Cortex of kidney (tissue), 1 donor: Measurements from ENCODE around the gene OR4C45.
"Not testable (repeated sequence)": the region's sequence is repeated elsewhere in the genome, so short reads cannot be mapped to it uniquely, and the experiment has no call there.

Experiments
- DNase-seq: peaks from one replicate; lab custom pipeline; 2025; lab: John Stamatoyannopoulos, UW

The OR4C45 gene

DNA sequence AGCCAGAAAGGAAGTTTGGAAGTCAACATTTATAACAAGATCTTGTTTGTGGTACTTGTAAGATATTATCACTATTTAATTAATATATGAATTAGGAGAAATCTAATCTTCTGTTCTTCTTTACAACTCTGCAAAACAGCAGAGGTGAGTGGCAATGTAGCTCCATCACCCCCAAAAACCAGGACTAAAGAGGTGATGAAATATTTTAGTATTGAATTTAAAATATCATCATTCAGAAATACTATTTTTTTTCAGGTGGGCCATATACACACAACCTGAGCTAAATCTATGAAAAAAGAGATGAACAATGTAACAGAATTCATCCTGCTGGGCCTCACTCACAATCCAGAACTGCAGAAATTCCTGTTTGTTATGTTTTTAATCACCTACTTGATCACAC, at the start of gene OR4C45:
TSS of gene OR4C45 (plus strand) at position 301 of the 400 bp plus-strand sequence.
- DNase-seq = no peak

DNA sequence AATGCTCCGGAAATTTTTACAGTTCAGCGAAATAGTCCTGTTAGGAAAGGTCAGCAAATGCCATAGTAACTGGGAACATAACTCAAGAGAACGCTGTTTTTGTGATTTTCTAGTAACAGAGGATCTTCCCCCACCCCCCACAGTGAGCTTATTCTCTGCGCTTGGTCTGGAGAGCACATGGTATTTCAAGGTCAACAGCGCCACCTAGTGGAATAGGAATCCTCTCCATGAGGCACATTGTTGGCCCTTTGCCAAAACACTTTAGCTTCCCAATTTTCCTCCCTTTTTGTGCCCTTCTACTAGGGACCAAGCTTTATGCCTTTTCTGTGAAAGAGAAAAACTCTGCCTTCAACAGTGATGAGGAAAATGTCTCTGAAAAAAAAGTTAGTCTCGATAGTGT, 37.1 kb upstream of the OR4C45 start:
- DNase-seq = no peak

DNA sequence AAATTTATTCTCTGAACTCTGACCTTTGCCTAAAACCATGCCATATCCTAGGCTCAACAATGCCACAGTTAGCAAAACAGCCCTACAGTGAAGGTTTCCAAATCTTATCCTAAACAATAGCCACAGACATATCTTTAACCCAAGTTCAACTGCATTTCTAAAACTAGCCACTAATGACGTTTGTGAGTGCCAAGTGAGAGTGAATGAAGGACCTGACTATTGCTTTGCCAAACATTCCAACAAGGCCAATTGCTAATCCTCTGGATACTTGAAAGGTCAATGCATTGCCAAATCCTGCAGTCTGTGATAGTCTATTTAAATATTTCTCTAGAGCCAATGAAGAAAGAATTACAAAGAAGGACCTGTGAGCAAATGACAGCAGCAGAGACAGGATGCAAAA, 2.5 kb upstream of the OR4C45 start:
- no peak for DNase-seq

DNA sequence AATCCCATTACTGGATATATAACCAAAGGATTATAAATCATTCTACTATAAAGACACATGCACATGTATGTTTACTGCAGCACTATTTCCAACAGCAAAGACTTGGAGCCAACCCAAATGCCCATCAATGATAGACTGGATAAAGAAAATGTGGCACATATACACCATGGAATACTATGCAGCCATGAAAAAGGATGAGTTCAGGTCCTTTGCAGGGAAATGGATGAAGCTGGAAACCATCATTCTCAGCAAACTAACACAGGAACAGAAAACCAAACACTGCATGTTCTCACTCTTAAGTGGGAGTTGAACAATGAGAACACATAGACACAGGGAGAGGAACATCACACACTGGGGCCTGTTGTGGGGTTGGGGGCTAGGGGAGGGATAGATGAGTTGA, 3.6 kb downstream of the OR4C45 start:
- not testable (repeated sequence) for DNase-seq

DNA sequence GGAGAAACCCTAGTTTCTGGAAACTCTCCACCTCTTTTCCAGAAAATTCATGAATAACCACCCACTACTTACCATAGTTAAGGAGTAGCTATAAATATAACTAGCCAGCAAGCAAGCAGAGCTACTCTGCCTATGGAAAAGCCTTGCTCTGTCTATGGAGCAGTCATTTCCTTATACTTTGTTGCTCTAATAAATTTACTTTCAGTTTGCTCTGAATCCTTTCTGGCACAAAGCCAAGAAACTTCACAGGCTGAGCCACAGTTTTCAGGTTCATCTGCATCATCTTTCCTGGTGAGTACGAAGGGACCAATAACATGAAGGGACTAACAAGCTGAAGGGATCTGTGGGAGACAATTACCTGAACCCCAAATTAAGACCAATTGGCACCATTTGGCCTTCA, 4.6 kb downstream of the OR4C45 start:
- no peak for DNase-seq

DNA sequence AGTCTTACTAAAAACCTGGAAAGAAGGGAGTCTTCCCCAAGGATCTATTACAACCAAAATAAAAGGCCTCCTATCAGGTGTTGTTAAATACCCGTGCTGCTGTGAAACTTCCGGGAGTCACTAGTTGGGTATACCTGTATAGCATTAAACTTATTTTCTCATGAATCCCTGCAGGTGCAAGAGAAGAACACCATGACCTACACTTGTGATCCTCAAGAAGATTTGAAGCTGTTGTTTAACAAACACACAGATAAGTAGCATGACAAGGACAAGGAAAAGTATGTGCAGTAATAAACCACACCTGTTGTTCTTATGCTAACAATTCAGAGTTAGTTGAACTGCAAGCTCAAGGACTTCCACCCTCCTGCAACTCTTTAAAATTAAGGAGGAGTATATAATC, 12.0 kb downstream of the OR4C45 start:
- DNase-seq = no peak

DNA sequence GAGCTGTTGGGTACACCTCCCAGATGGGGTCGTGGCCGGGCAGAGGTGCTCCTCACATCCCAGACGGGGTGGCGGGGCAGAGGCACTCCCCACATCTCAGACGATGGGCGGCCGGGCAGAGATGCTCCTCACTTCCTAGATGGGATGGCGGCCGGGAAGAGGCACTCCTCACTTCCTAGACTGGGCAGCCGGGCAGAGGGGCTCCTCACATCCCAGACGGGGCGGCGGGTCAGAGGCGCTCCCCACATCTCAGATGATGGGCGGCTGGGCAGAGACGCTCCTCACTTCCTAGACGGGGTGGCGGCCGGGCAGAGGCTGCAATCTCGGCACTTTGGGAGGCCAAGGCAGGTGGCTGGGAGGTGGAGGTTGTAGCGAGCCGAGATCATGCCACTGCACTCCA, 30.4 kb downstream of the OR4C45 start:
- not testable (repeated sequence) for DNase-seq

DNA sequence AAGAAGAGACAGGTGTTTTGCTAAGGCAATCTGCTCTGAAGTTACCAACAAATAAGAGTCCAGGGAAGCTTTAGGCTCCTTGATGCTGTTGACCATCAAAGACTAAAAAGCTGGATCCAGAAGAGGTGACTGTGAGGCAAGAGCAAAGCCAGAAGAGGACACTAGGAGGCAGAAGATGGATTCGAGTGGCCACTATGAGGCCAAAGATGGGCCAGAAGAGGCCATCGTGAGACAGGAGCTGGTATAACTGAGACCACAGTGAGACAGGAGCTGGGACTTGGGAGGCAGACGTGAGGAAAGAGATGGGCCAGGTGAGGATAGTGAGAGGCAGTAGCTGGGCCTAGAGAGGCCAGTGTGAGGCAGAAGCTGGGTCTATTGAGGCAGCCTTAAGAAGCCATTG, 37.7 kb downstream of the OR4C45 start:
- DNase-seq = no peak

DNA sequence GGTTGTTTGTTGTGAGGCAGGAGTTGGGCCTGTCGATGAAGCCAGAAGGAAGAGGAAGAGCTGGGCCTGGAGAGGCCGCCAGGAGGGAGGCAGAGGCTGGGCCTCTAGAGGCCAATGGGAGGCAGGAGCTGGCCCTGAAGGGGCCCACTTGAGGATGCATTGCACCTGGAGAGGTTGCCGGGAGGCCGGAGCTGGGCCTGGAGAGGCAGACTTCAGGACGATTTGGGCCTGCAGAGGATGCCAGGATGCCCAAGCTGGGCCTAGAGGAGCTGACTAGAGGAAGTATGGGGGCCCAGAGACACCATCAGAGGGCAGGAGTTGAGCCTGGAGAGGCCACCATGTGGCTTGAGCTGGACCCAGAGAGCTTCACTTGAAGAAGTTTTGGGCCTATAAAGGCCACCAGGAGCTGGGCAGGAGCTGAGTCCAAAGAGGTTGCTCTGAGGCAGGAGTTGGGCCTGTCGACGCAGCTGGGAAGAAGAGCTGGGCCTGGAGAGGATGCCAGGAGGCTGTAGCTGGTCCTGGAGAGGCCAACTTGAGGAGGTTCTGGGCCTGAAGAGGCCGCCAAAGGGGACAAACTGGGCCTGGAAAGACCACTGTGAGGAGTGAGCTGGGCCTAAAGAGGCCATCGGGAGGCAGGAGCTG, 39.0 kb downstream of the OR4C45 start:
- DNase-seq = no peak

DNA sequence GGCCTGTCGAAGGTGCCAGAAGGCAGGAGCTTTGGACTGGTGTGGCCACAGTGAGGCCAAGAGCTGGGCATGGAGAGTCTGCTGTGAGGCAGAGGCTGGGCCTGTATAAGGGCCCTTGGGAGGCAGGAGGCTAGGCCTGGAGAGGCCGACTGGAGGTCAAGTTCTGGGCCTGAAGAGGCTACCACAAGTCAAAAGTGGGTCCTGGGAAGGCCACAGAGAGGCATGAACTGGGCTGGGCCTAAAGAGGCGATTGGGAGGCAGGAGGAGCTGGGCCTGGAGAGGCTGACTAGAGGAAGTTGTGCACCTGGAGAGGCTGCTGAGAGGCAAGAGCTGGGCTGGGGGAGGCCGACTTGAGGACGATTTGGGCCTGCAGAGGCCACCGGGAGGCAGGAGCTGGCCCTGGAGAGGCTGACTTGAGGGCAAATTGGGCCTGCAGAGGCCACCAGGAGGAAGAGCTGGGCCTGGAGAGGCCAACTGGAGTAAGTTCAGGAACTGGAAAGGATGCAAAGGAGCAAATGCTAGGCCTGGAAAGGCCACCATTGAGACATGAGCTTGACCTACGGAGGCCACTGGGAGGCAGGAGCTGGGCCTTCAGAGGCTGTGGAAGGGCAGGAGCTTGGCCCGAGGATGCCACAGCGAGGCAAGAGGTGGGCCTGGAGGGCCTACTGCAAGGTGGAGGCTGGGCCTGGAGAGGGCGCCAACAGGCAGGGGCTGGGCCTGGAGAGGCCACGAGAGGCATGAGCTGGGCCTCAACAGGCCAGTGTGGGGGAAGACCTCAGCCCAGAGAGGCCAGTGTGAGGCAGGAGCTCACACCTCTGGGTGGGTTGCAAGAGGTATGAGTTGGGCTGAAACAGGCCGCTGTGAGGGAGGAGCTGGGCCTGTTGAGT, 39.8 kb downstream of the OR4C45 start:
- DNase-seq = no peak

DNA sequence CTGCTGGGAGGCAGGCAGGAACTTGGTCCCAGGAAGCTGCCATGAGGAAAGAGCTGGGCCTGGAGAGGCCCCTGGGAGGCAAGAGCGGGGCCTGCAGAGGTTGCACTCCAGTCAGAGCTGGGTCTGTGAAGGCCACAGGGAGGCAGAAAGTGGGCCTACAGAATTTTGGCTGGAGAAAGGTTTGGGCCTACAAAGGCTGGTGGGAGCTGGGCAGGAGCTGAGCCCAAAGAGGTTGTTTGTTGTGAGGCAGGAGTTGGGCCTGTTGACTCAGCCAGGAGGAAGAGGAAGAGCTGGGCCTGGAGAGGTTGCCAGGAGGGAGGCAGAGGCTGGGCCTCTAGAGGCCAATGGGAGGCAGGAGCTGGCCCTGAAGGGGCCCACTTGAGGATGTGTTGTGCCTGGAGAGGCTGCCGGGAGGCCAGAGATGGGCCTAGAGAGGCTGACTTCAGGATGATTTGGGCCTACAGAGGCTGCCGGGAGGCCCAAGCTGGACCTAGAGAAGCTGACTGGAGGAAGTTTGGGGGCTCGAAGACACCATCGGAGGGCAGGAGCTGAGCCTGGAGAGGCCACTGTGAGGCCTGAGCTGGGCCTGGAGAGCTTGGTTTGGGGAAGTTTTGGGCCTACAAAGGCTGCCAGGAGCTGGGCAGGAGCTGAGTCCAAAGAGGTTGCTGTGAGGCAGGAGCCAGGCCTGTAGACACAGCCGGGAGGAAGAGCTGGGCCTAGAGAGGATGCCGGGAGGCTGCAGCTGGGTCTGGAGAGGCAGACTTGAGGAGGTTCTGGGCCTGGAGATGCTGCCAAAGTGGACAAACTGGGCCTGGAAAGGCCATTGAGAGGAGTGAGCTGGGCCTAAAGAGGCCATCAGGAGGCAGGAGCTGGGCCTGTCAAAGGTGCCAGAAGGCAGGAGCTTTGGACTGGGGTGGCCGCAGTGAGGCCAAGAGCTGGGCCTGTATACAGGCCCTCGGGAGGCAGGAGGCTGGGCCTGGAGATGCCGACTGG, 40.7 kb downstream of the OR4C45 start:
- no peak for DNase-seq

DNA sequence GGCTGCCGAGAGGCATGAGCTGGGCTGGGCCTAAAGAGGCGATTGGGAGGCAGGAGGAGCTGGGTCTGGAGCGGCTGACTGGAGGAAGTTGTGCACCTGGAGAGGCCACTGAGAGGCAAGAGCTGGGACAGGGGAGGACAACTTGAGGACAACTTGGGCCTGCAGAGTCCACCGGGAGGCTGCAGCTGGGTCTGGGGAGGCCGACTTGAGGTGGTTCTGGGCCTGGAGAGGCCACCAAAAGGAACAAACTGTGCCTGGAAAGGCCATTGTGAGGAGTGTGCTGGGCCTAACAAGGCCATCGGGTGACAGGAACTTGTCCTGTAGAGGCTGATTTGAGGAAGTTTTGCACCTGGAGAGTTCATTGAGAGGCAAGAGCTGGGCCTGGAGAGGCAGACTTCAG, 41.5 kb downstream of the OR4C45 start:
- no peak for DNase-seq

DNA sequence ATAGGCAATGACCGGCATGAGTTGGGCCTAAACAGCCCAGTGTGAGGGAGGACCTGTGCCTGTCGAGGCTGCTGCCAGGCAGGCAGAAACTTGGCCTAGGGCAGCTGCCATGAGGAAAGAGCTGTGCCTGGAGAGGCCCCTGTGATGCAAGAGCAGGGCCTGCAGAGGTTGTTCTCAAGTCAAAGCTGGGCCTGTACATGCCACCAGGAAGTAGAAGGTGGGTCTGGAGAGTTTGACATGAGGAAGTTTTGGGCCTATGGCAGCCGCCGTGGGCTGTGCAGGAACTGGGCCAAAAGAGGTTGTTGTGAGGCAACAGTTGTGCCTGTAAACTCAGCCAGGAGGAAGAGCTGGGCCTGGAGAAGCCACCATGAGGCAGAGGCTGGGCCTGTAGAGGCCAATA, 43.2 kb downstream of the OR4C45 start:
- no peak for DNase-seq

DNA sequence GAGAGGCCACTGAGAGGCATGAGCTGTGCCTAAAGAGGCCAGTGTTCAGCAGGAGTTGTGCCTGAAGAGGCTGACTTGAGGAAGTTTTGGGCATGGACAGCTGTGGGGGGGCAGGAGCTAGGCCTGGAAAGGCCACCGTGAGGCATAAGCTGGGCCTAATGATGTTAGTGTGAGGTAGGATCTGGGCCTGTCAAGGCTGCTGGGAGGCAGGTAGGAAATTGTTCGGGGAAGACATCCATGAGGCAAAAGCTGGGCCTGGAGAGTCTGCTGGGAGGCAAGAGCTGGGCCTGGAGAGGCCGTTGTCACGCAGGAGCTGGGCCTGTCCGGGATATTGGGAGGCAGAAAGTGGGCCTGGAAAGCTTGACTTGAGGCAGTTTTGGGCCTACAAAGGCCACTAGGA, 44.9 kb downstream of the OR4C45 start:
- no peak for DNase-seq

DNA sequence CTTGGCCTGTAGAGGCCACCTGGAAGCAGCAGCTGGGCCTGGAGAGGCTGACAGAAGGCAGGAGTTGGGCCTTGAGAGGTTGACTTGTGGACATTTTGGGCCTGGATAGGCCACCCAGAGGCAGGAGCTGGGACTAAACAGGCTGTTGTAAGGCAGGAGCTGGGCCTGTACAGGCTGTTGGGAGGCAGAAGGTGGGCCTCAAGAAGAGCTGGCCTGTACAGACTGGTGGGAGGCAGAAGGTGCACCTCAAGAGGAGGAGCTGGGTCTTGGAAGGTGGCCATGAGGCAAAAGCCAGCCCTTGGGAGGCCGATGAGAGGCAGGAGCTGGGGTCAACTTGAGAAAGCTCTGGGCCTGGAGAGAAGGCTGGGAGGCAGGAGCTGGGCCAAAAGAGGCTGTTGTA, 45.3 kb downstream of the OR4C45 start:
- no peak for DNase-seq

DNA sequence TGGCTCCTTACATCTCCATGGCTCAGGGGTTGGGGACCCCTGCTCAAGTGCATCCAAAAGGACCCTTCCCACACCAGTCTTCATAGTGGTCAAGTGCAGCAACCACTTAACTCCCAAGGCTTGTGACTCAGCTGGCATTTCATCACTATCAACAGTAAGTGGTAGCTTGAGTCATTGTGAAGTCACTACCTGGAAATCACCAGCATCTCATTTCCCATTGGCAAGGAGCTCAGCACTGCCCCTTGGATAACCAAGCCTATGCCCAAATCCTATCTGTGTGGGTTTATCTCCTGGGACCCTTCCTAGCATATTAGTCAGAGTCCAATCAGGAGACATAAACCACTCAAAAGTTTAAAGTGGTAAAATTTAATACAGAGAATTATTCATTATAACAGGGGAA, 46.3 kb downstream of the OR4C45 start:
- DNase-seq = not testable (repeated sequence)

DNA sequence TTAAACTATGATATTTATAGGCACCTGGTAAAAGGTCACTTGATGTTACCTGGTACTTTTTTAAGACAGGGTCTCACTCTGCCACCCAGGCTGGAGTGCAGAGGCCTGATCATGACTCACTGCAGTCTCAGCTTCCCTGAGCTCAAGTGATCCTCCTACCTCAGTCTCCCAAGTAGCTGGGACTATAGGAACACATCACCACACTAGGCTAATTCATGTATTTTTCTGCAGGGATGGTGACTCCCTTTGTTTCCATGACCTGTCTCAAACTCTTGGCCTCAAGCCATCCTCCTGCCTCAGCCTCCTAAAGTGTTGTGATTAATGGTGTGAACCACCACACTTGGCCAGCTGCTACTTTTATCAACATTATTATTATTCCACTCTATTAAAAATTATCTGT, 47.6 kb downstream of the OR4C45 start:
- no peak for DNase-seq
